ENCODE data around the gene TRPM2. TPM values are rescaled to one million over a fixed set of nuclear protein-coding genes. Genes with fewer than 3 reads are reported as not detected.

The TRPM2 gene
- total RNA-seq, 1 experiment from 2014 or later: 0.26 TPM

DNA sequence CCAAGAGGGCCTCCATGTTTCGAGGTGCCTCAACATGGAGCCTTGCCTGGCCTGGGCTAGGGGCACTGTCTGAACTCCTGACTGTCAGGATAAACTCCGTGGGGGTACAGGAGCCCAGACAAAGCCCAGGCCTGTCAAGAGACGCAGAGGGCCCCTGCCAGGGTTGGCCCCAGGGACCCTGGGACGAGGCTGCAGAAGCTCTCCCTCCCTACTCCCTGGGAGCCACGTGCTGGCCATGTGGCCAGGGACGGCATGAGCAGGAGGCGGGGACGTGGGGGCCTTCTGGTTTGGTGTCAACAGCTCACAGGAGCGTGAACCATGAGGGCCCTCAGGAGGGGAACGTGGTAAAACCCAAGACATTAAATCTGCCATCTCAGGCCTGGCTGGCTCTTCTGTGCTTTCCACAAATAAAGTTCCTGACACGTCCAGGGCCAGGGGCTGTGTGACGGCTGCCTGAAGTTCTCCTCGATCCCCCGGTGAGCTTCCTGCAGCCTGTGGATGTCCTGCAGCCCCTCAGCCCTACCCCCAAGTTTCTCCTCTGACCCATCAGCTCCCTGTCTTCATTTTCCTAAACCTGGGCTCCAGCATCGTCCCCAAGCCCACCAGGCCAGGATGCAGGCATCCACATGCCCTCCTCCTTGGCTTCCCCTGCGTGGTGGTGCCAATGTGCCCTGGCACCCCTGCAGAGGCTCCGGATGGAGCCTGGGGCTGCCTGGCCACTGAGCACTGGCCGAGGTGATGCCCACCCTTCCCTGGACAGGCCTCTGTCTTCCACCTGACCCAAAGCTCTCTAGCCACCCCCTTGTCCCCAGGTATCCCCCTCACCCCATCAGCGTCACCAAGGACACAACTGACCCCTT lies 89.1 kb downstream of the TRPM2 start:
- in situ Hi-C loops (cut with HindIII; ENCODE audit: low pct_unique_long_range_greater_than_20kb, low sequenced_read_pairs) (no loop called here), intact Hi-C loops (cut with micrococcal nuclease; ENCODE audit: unreplicated experiment) (no loop called here)
- TF ChIP-seq SIN3A (IDR thresholded peaks at IDR 0.05; ENCODE audit: borderline replicate concordance, insufficient read depth, low read depth, low read length) (no peak), CTCF (IDR thresholded peaks at IDR 0.05) (no peak), TCF7L2 (IDR thresholded peaks at IDR 0.05; ENCODE audit: low read depth, low read length) (no peak), POLR2AphosphoS5 (IDR thresholded peaks at IDR 0.05; ENCODE audit: low read depth, low read length) (no peak), REST (IDR thresholded peaks at IDR 0.05; ENCODE audit: insufficient read depth in 1 of 2, low read depth in 2 of 2, low read length in 1 of 2) (no peak)
- ChIA-PET POLR2A (no interaction called here), CTCF (no interaction called here)
- Histone ChIP-seq H3K4me1 (ENCODE audit: control insufficient read depth, insufficient read depth, low read length) (no peaks in the 10 kb centered on the region), H3K27me3 (ENCODE audit: control insufficient read depth, insufficient read depth, low read length) (no peaks in the 10 kb centered on the region), H3K9me3 (ENCODE audit: control insufficient read depth, insufficient read depth, low read depth, low read length) (no peaks in the 10 kb centered on the region), H3K4me3 (ENCODE audit: low read depth in 2 of 2, low read length in 2 of 2) (no peak overlapping the region), H3K36me3 (ENCODE audit: control insufficient read depth, insufficient read depth, low read length) (no peaks in the 10 kb centered on the region), H3K27ac (ENCODE audit: low read length) (no peak overlapping the region)
- no peak for ATAC-seq
- DNase-seq (ENCODE audit: low read depth, low spot score): no peak
- no TSS peak for BruUV-seq (replicated peaks)

GRCh38 chr21:44443291-44443890 lies 90.0 kb downstream of the TRPM2 start:
- Histone ChIP-seq H3K4me3 (ENCODE audit: low read depth in 2 of 2, low read length in 2 of 2) (no peak overlapping the region), H3K36me3 (ENCODE audit: control insufficient read depth, insufficient read depth, low read length) (no peaks in the 10 kb centered on the region), H3K9me3 (ENCODE audit: control insufficient read depth, insufficient read depth, low read depth, low read length) (no peaks in the 10 kb centered on the region), H3K4me1 (ENCODE audit: control insufficient read depth, insufficient read depth, low read length) (no peaks in the 10 kb centered on the region), H3K27ac (ENCODE audit: low read length) (no peak overlapping the region), H3K27me3 (ENCODE audit: control insufficient read depth, insufficient read depth, low read length) (no peaks in the 10 kb centered on the region)
- DNase-seq (ENCODE audit: low read depth, low spot score) (no peak), ATAC-seq (no peak)
- intact Hi-C loops (cut with micrococcal nuclease; ENCODE audit: unreplicated experiment) (no loop called here), in situ Hi-C loops (cut with HindIII; ENCODE audit: low pct_unique_long_range_greater_than_20kb, low sequenced_read_pairs) (no loop called here)
- BruUV-seq (replicated peaks): no TSS peak
- POLR2A ChIA-PET: no interaction called here
- TF ChIP-seq TCF7L2 (IDR thresholded peaks at IDR 0.05; ENCODE audit: low read depth, low read length) (no peak), POLR2AphosphoS5 (IDR thresholded peaks at IDR 0.05; ENCODE audit: low read depth, low read length) (no peak), REST (IDR thresholded peaks at IDR 0.05; ENCODE audit: insufficient read depth in 1 of 2, low read depth in 2 of 2, low read length in 1 of 2) (no peak), SIN3A (IDR thresholded peaks at IDR 0.05; ENCODE audit: borderline replicate concordance, insufficient read depth, low read depth, low read length) (no peak), CTCF (IDR thresholded peaks at IDR 0.05) (no peak)
- CTCF ChIA-PET: no interaction called here
